Coronary artery (tissue), 2 donors: Measurements from ENCODE around the gene PPIP5K1.
"Not testable (repeated sequence)": the region's sequence is repeated elsewhere in the genome, so short reads cannot be mapped to it uniquely, and the experiment has no call there.

ENCODE experiments used
- DNase-seq: peaks from one replicate; pipeline ENCODE4 v3.0.0-alpha.2; 2017; ENCODE audit warnings: low spot score
- H3K27ac ChIP-seq, 2 donors: fragments of 200-600 bp; sonication (generic); one replicate each; pipeline ENCODE4 v1.5.1; 2016 to 2019
- H3K4me3 ChIP-seq: fragments of 200-600 bp; sonication (generic); 2 replicates; pipeline ENCODE4 v1.5.1; 2016; ENCODE audit warnings: mild to moderate bottlenecking, moderate library complexity
- CTCF ChIP-seq: fragments of 200-600 bp; sonication (generic); IDR thresholded peaks from one replicate; pipeline ENCODE4 v1.5.1; 2019; ENCODE audit warnings: antibody characterized with exemption

Gene PPIP5K1

DNA sequence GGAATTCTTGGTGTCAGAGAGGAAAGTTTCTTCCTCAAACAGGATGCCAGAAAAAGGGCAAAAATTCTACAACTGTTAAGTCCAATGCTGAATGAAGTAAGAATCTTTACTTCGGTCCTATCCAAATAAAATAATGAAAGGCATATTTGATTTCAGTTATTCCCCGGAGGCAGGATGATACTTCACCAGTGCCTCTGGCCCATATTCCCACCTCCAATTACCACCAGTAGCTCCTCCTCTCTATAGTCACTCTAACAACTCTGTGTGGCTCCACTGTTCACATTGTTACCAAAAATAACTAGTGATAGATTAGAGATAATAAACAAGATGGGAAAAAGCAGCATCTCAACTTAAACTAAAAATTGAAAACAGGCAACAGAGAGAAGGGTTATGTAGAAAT lies 51.9 kb downstream of the PPIP5K1 start:
- no peak for DNase-seq
- Histone ChIP-seq H3K27ac (no peak overlapping the region), H3K4me3 (no peak overlapping the region)
- TF ChIP-seq CTCF, result no peak

GRCh38 chr15:43534897-43535296 lies 55.1 kb downstream of the PPIP5K1 start:
- H3K27ac ChIP-seq, result no peak overlapping the region
- TF ChIP-seq CTCF, result no peak

GRCh38 chr15:43532826-43533225 lies 57.2 kb downstream of the PPIP5K1 start:
- not testable (repeated sequence) for H3K27ac ChIP-seq, DNase-seq, H3K4me3 ChIP-seq

More at GRCh38 chr15:43534897-43535296, 55.1 kb downstream of the PPIP5K1 start:
- no peak overlapping the region for H3K4me3 ChIP-seq
- no peak for DNase-seq

GRCh38 chr15:43531018-43531670 lies 58.9 kb downstream of the PPIP5K1 start:
- H3K27ac ChIP-seq, result no peak overlapping the region
- H3K4me3 ChIP-seq, result no peak overlapping the region
- no peak for DNase-seq
- TF ChIP-seq CTCF, result no peak

- no peak overlapping the region for H3K4me3 ChIP-seq
- no peak for TF ChIP-seq CTCF
- no peak overlapping the region for H3K27ac ChIP-seq
- no peak for DNase-seq
Observed at GRCh38 chr15:43529587-43530345, 60.2 kb downstream of the PPIP5K1 start.

DNA sequence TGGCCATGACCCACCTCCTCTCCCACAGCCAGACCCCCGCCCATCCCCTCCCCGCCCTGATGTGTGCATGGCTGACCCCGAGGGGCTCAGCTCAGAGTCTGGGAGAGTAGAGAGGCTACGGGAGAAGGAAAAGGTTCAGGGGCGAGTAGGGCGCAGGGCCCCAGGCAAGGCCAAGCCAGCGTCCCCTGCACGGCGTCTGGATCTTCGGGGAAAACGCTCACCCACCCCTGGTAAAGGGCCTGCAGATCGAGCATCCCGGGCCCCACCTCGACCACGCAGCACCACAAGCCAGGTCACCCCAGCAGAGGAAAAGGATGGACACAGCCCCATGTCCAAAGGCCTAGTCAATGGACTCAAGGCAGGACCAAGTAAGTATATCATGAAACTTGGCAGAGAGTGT lies 60.9 kb downstream of the PPIP5K1 start:
- no peak for DNase-seq
- no peak for TF ChIP-seq CTCF

GRCh38 chr15:43528542-43529007 lies 61.4 kb downstream of the PPIP5K1 start:
- Histone ChIP-seq H3K27ac (no peak overlapping the region), H3K4me3 (no peak overlapping the region)
- no peak for DNase-seq
- no peak for TF ChIP-seq CTCF

More for the DNA sequence above, 60.9 kb downstream of the PPIP5K1 start:
- no peak overlapping the region for H3K27ac ChIP-seq
- no peak overlapping the region for H3K4me3 ChIP-seq
